K562 treated with DMSO at 1 percent for 48 hours (cell line): ENCODE results near the gene CHURC1. TPM values are rescaled to one million over a fixed set of nuclear protein-coding genes. Genes with fewer than 3 reads are reported as not detected.

ENCODE experiments used
- total RNA-seq: library from RNA; unstranded; fragments of 300-600 nt; gene quantifications from 2 replicates; pipeline ENCODE4 v1.2.3, GENCODE V29; 2022; ENCODE audit warnings: low replicate concordance; ENCODE audit errors: extremely low read depth

Gene CHURC1
- not detected in 2 replicates for total RNA-seq

GRCh38 chr14:64914237-64915028, at the start of gene CHURC1:
CHURC1 (plus strand) TSS chr14:64914455; CDS start chr14:64914496, 41 bp downstream.

GRCh38 chr14:64879635-64880220, 34.5 kb upstream of the CHURC1 start, which contains the start of gene SPTB:
SPTB (minus strand) TSS chr14:64879907; CDS start chr14:64823094, 56,813 bp downstream.

DNA sequence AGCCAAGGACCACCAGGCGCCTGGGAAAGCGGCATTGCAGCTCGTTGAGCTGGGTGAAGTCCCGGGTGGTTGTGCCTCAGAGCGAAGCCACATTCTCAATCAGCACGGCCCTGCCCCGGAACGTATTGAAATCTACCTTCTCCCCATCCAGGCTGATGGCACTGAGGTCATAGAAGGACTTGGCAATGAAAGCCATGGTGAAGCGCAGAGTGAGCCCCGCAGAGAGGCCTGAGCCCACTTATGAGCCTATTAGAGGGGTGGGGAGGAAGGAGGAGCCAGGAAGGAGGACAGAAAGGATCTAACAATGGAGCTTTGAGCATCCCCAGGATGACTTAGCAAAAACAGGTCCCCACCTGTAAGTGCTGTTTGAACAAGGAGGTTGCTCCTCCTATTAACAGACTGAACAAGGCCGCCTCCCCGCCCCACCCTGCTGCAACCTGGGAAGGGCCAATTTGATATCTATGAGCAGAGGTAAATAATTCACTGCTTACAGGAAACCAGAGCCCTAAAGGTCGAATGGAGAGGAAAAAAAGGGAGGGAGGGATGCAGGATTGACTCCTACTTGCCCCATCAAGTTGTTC, 28.4 kb downstream of the CHURC1 start, which contains the start of gene GPX2:
TSS of gene GPX2 (minus strand) at position 215 of the 581 bp plus-strand sequence. CDS start at position 196, 19 bp downstream.

GRCh38 chr14:64971943-64972791, 57.9 kb downstream of the CHURC1 start, which contains the start of gene RAB15:
RAB15 (minus strand) TSS chr14:64972336; CDS start chr14:64972076, 260 bp downstream.

Other genes with a start within 250 kb of the CHURC1 start
- not detected in 2 replicates for gene PLEKHG3, start 210.0 kb upstream of the CHURC1 start, total RNA-seq
- not detected in 2 replicates for gene SPTB, start 34.5 kb upstream of the CHURC1 start, total RNA-seq
- gene GPX2, start 28.3 kb downstream of the CHURC1 start, total RNA-seq = not detected in 2 replicates
- not detected in 2 replicates for gene RAB15, start 57.9 kb downstream of the CHURC1 start, total RNA-seq
- gene FNTB, start 72.4 kb downstream of the CHURC1 start, total RNA-seq = not detected in 2 replicates
- gene MAX, start 188.1 kb downstream of the CHURC1 start, total RNA-seq = not detected in 2 replicates